ENCODE data around the gene TAPT1.

DNA sequence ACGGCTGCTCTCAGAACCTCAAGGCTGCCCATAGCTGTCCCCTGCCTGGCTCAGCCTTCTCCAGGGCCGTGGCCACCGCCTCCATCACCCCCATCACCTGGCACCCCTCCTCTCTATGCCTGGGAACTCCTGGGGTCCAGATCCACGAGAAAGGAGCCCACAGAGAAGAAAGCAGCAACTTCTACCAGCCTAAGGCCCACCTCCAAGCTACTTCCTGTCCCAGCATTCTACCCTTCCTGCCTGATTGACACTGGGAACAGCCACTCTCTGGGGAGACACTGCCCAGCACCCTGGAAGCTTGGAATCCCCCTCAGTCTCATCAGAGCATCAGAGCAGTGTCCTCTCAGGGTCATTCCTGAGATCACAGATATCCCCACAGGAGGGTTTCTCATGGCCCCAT is 105.6 kb downstream of the TAPT1 start:
- TF ChIP-seq, protein P1, sequence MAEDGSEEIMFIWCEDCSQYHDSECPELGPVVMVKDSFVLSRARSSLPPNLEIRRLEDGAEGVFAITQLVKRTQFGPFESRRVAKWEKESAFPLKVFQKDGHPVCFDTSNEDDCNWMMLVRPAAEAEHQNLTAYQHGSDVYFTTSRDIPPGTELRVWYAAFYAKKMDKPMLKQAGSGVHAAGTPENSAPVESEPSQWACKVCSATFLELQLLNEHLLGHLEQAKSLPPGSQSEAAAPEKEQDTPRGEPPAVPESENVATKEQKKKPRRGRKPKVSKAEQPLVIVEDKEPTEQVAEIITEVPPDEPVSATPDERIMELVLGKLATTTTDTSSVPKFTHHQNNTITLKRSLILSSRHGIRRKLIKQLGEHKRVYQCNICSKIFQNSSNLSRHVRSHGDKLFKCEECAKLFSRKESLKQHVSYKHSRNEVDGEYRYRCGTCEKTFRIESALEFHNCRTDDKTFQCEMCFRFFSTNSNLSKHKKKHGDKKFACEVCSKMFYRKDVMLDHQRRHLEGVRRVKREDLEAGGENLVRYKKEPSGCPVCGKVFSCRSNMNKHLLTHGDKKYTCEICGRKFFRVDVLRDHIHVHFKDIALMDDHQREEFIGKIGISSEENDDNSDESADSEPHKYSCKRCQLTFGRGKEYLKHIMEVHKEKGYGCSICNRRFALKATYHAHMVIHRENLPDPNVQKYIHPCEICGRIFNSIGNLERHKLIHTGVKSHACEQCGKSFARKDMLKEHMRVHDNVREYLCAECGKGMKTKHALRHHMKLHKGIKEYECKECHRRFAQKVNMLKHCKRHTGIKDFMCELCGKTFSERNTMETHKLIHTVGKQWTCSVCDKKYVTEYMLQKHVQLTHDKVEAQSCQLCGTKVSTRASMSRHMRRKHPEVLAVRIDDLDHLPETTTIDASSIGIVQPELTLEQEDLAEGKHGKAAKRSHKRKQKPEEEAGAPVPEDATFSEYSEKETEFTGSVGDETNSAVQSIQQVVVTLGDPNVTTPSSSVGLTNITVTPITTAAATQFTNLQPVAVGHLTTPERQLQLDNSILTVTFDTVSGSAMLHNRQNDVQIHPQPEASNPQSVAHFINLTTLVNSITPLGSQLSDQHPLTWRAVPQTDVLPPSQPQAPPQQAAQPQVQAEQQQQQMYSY (CRISPR knock-in tag; IDR thresholded peaks at IDR 0.05), result no peak
- TF ChIP-seq GABPA (IDR thresholded peaks at IDR 0.05; ENCODE audit: low read depth, low read length) (0 out of 2 replicates have a peak, but pooled peaks have one; percentile 18), GABPA (CRISPR knock-in tag; IDR thresholded peaks at IDR 0.05; ENCODE audit: low read depth) (peak; percentile 65), ZNF564 (CRISPR knock-in tag; IDR thresholded peaks at IDR 0.05) (no peak)
- TF ChIP-seq, protein P2, sequence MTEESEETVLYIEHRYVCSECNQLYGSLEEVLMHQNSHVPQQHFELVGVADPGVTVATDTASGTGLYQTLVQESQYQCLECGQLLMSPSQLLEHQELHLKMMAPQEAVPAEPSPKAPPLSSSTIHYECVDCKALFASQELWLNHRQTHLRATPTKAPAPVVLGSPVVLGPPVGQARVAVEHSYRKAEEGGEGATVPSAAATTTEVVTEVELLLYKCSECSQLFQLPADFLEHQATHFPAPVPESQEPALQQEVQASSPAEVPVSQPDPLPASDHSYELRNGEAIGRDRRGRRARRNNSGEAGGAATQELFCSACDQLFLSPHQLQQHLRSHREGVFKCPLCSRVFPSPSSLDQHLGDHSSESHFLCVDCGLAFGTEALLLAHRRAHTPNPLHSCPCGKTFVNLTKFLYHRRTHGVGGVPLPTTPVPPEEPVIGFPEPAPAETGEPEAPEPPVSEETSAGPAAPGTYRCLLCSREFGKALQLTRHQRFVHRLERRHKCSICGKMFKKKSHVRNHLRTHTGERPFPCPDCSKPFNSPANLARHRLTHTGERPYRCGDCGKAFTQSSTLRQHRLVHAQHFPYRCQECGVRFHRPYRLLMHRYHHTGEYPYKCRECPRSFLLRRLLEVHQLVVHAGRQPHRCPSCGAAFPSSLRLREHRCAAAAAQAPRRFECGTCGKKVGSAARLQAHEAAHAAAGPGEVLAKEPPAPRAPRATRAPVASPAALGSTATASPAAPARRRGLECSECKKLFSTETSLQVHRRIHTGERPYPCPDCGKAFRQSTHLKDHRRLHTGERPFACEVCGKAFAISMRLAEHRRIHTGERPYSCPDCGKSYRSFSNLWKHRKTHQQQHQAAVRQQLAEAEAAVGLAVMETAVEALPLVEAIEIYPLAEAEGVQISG (CRISPR knock-in tag; IDR thresholded peaks at IDR 0.05), result no peak

All from HepG2 (cell line).